ENCODE data around the gene GATD1.

Gene GATD1

DNA sequence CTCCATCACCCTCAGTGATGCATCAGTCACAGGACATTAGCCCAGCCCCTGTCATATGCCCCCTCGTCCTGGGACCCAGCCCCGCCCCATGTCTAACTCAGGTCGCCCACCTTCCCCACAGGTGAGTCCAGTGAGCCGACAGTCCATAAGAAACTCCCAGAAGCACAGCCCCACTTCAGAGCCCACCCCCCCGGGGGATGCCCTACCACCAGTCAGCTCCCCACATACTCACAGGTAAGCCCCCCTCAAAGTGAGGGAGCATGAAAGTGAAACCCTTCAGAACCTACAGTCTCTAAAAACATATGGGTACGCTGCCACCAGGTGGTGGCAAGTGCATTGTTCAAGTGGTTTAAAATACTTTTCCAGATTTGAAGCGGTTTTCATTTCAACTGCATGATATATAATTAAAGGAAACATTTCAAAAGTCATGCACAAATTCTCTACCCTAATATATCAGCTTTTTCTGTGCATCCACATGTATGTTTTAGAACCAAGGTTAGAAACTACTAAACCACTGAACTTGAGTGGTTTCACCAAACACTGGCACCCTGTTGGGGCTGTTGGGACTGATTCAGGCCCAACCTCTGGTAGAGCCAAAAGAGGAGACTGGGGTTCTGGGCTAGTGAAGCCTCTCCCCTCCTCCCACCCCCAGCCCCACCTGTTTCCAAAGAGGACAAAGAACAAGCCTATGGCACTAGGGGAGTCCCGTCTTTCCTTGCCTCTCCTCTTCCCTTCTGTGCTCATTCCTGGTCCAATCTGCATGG lies 54.0 kb downstream of the GATD1 start:
- ChIA-PET POLR2A (ENCODE audit: low non-redundant PET) (interaction anchor here (0.7 kb wide), 1 partner anchor 26 kb away, joined by 4 read pairs; no protein-coding TSS in a partner anchor), CTCF (interaction anchor here (0.6 to 2.8 kb wide), 6 partner anchors 17 to 120 kb away, joined by 3 to 18 read pairs (median 4); partner anchors contain the start of genes DEAF1, EPS8L2 and TMEM80)
- H3K27ac ChIP-seq, result peak overlapping the region; percentile 94
- TF ChIP-seq, protein P1, sequence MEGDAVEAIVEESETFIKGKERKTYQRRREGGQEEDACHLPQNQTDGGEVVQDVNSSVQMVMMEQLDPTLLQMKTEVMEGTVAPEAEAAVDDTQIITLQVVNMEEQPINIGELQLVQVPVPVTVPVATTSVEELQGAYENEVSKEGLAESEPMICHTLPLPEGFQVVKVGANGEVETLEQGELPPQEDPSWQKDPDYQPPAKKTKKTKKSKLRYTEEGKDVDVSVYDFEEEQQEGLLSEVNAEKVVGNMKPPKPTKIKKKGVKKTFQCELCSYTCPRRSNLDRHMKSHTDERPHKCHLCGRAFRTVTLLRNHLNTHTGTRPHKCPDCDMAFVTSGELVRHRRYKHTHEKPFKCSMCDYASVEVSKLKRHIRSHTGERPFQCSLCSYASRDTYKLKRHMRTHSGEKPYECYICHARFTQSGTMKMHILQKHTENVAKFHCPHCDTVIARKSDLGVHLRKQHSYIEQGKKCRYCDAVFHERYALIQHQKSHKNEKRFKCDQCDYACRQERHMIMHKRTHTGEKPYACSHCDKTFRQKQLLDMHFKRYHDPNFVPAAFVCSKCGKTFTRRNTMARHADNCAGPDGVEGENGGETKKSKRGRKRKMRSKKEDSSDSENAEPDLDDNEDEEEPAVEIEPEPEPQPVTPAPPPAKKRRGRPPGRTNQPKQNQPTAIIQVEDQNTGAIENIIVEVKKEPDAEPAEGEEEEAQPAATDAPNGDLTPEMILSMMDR (conservative IDR thresholded peaks at IDR 0.05; ENCODE audit: low read depth), result peak; percentile 67
- no peak for DNase-seq (ENCODE audit: low spot score)

DNA sequence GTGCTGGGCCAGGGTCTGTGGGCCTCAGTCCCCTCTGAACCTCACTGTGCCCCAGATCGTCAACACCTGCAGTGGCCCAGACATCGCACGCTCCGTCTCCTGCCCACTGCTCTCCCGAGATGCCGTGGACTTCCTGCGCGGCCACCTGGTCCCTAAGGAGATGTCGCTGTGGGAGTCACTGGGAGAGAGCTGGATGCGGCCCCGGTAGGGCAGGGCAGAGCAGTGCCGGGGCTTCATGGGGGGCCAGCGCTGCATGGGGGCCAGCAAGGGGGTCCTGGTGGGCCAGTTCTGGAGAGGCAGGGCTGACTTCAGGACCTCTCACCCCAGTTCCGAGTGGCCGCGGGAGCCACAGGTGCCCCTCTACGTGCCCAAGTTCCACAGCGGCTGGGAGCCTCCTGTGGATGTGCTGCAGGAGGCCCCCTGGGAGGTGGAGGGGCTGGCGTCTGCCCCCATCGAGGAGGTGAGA lies 54.9 kb downstream of the GATD1 start:
- no peak for DNase-seq (ENCODE audit: low spot score)
- peak overlapping the region; percentile 37; the same call in 1 of the 2 replicates for H3K27ac ChIP-seq
- ChIA-PET CTCF (interaction anchor here (0.5 to 2.8 kb wide), 4 partner anchors 19 to 43 kb away, joined by 3 to 18 read pairs (median 4); partner anchors contain the start of genes DEAF1 and TMEM80), POLR2A (ENCODE audit: low non-redundant PET) (interaction anchor here (0.5 to 0.6 kb wide), 2 partner anchors 17 to 25 kb away, joined by 3 read pairs; no protein-coding TSS in a partner anchor)
- TF ChIP-seq, protein P1 (conservative IDR thresholded peaks at IDR 0.05; ENCODE audit: low read depth), result no peak

DNA sequence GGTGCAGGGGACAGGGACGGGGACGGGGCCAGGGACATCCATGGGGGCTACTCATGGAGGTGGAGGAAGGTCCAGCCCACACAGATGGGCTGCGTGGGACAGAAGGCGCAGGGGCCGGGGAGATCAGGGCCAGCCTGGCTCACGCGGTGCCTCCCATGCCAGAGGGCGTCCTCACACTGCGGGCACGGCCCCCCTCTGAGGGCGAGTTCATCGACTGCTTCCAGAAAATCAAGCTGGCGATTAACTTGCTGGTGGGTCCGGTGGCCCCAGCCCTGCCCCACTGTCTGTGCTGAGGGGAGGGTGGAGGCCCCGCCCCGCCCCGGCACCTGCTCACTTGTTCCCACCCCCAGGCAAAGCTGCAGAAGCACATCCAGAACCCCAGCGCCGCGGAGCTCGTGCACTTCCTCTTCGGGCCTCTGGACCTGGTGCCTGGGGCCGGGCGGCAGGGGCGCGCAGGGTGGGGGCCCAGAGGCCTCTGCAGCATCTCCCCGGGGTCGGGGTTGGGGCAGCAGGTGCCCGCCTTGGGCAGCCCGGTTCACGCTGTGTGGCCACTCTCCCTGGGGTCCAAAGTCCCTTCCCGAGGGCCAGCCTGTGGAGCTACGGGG lies 55.4 kb downstream of the GATD1 start:
- TF ChIP-seq, protein P1 (conservative IDR thresholded peaks at IDR 0.05; ENCODE audit: low read depth), result no peak
- peak overlapping the region; percentile 37; the same call in 1 of the 2 replicates for H3K27ac ChIP-seq
- DNase-seq (ENCODE audit: low spot score), result no peak
- CTCF ChIA-PET, result interaction anchor here (0.5 to 2.8 kb wide), 2 partner anchors 26 to 44 kb away, joined by 3 to 18 read pairs; partner anchors contain the start of genes DEAF1 and TMEM80
- POLR2A ChIA-PET (ENCODE audit: low non-redundant PET), result interaction anchor here (0.6 kb wide), 1 partner anchor 24 kb away, joined by 3 read pairs; no protein-coding TSS in a partner anchor

DNA sequence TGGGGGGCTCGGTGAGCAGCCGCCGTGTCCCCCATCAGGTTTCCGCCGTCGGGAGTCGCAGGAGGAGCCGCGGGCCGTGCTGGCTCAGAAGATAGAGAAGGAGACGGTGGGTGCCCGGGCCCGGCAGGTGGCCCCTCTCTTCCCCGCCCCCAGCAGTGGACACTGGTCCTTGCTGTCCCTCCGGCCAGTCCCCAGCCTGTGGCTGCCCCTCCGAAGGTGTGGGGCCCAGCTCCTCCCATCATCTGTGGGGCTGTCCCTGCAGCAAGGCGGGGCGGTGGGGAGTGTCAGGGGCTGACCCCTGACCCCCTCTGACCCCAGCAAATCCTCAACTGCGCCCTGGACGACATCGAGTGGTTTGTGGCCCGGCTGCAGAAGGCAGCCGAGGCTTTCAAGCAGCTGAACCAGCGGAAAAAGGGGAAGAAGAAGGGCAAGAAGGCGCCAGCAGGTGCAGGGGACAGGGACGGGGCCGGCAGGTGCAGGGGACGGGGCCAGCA lies 56.0 kb downstream of the GATD1 start:
- DNase-seq (ENCODE audit: low spot score), result no peak
- TF ChIP-seq, protein P1 (conservative IDR thresholded peaks at IDR 0.05; ENCODE audit: low read depth), result no peak
- ChIA-PET CTCF (no interaction called here), POLR2A (ENCODE audit: low non-redundant PET) (no interaction called here)
- H3K27ac ChIP-seq, result peak overlapping the region; percentile 37; the same call in 1 of the 2 replicates

DNA sequence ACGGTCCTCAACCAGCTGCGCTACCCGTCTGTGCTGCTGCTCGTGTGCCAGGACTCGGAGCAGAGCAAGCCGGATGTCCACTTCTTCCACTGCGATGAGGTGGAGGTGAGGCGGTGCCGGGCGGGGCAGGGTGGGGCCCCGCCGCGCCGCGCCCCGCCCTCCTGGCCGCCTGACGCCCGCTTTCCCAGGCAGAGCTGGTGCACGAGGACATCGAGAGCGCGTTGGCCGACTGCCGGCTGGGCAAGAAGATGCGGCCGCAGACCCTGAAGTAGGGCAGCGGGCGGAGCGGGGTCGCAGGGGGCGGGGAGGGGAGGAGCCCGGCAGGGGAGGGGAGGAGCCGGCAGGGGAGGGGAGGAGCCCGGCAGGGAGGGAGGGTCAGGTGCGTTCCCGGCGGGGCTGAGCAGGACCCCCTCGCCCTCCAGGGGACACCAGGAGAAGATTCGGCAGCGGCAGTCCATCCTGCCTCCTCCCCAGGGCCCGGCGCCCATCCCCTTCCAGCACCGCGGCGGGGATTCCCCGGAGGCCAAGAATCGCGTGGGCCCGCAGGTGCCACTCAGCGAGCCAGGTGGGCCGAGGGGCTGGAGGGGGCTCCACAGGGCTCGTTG lies 56.5 kb downstream of the GATD1 start:
- no peak for DNase-seq (ENCODE audit: low spot score)
- H3K27ac ChIP-seq, result peak overlapping the region; percentile 37
- ChIA-PET POLR2A (ENCODE audit: low non-redundant PET) (interaction anchor here (0.8 kb wide), 1 partner anchor 28 kb away, joined by 3 read pairs; no protein-coding TSS in a partner anchor), CTCF (no interaction called here)
- TF ChIP-seq, protein P1 (conservative IDR thresholded peaks at IDR 0.05; ENCODE audit: low read depth), result no peak

Measured in RWPE1 (cell line).